VCaP (cell line): ENCODE results near the gene SPTLC1.
"Not testable (repeated sequence)": the region's sequence is repeated elsewhere in the genome, so short reads cannot be mapped to it uniquely, and the experiment has no call there.

ENCODE experiments used
- H3K27ac ChIP-seq: fragments of 450-650 bp; 2 replicates; pipeline ENCODE4 v1.5.1; 2017
- TF ChIP-seq, protein P1 (sequence below): fragments of 450-650 bp; conservative IDR thresholded peaks from 2 replicates; pipeline ENCODE4 v1.5.1; 2017; ENCODE audit warnings: mild to moderate bottlenecking, moderate library complexity

Gene SPTLC1

DNA sequence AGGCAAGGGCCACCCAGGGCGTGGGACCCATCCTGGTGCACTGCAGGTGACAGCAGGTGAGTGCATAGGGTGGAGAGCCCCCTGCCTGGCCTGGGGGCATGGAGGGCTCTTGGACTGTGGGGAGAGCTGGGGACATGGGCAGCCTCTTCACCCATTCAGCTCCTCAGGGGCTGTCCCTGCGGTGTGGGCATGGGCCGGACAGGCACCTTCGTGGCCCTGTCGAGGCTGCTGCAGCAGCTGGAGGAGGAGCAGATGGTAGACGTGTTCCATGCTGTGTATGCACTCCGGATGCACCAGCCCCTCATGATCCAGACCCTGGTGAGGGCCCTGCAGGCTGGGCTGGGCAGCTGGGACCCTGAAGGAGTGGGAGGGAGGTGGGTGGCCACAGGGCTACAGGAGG lies 20.4 kb upstream of the SPTLC1 start:
- TF ChIP-seq, protein P1, sequence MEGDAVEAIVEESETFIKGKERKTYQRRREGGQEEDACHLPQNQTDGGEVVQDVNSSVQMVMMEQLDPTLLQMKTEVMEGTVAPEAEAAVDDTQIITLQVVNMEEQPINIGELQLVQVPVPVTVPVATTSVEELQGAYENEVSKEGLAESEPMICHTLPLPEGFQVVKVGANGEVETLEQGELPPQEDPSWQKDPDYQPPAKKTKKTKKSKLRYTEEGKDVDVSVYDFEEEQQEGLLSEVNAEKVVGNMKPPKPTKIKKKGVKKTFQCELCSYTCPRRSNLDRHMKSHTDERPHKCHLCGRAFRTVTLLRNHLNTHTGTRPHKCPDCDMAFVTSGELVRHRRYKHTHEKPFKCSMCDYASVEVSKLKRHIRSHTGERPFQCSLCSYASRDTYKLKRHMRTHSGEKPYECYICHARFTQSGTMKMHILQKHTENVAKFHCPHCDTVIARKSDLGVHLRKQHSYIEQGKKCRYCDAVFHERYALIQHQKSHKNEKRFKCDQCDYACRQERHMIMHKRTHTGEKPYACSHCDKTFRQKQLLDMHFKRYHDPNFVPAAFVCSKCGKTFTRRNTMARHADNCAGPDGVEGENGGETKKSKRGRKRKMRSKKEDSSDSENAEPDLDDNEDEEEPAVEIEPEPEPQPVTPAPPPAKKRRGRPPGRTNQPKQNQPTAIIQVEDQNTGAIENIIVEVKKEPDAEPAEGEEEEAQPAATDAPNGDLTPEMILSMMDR, result no peak
- no peak overlapping the region for H3K27ac ChIP-seq

DNA sequence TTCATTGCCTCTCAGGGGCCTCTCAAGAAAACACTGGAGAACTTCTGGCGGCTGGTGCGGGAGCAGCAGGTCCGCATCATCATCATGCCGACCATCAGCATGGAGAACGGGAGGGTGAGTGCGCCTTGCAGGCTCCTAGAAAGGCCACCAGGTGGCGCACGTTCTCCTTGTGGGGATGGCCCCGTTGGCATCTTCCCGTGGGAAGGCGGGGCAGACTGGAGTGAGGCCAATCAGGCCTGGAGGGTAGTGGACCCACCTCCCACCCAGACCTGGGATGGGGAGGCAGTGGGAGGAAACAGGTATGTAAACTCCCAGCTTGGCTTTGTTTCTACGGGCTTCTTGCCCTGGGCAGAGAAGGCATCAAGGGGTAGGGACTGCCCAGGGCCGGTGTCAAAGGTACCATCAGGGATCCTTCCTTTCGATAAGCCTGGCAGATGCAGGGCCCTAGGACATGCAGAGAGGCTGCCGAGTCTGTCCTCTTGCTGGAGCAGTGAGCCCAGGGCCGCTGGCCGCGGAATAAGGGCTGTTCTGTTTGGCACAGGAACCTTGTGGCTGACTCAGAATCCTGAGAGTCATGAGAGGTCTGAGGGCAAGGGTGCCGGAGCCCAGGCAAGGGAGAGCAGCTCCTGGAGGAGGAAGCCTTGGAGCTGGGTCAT lies 18.9 kb upstream of the SPTLC1 start:
- TF ChIP-seq, protein P1, result peak; percentile 79
- H3K27ac ChIP-seq, result no peak overlapping the region

DNA sequence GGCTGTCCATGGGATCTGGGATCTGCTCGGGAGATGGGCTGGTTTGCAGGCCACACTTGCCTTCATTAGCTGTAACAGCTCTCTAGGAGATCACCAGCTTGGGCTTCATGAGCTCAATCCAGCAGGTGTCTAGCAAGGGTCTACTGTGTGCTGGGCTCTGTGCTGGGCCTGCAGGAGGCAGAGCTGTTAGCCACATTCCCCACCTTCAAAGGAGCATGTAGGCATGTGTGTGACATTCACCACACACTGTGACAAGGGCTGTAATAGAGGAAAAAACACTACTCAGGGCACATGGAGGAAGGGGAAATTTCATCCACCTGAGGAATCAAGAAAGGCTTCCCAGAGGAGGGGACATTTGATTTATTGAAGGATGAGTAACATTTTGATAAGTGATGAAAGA lies 17.7 kb upstream of the SPTLC1 start:
- H3K27ac ChIP-seq, result not testable (repeated sequence)

DNA sequence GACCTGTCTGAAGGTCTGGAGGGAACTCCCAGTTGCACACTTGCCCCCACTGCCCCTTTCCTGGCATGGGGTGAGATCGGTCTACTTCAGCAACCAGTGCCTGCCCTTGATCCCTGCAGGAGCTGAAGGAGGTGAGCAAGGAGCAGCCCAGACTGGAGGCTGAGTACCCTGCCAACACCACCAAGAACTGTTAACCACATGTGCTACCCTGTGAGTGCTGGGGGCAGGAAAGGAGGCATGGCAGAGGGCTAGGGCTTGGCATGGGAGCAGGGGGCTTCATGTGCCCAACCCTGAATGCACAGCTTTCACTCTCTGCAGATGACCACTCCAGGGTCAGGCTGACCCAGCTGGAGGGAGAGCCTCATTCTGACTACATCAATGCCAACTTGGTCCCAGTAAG lies 17.3 kb upstream of the SPTLC1 start:
- TF ChIP-seq, protein P1, result no peak
- no peak overlapping the region for H3K27ac ChIP-seq

DNA sequence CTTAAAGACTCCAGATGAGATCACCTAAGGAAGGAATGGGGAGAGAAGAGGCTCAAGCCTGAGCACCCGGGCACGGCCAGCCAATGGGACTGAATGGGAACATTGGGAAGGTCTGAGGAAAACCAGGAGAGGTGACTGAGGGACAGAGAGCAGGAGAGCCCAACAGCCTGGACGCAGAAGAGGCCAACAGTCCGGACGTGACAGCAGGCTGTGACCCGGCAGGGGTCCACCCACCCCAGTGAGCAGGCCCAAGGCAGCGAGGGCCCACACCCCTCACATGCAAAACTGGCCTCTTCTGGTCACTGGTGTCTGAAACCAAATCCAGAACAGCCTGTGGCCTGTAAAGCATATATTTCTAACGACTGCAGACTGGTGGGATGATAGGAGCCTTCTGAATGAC lies 7.6 kb upstream of the SPTLC1 start:
- TF ChIP-seq, protein P1, result no peak

DNA sequence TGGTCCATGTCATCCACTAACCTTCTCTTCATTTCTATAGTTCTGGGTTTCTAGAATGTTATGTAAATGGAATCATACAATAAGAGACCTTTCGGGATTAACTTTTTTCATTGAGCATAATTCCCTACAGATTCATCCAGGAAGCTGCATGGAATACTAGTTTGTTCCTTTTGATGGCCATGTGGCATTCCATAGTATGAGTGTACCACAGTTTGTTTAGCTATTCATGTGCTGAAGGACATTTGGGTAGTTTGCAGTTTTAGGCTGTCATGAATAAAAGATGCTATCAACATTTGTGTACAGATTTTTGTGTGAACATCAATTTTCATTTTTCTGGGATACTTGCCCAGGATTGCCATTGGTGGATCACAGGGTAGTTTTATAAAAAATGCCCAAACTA lies 6.8 kb upstream of the SPTLC1 start:
- no peak overlapping the region for H3K27ac ChIP-seq
- TF ChIP-seq, protein P1, result no peak

More for the DNA sequence above, 7.6 kb upstream of the SPTLC1 start:
- no peak overlapping the region for H3K27ac ChIP-seq

DNA sequence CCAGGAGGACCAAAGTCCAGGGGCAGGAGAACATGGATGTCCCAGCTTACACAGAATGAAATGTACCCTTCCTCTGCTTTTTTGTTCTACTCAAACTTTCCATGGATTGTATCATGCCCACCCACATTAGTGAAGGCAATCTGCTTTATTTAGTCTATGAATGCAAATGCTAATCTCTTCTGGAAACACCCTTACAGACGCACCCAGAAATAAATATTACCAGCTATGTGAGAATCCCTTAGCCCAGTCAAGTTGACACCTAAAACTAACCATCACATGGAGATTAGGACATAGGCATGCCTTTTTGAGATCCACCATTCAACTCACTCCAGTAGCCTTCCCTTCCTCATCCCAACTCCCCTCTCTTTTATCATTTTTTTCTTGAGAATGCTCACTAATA lies 6.1 kb upstream of the SPTLC1 start:
- TF ChIP-seq, protein P1, result no peak
- H3K27ac ChIP-seq, result no peak overlapping the region

DNA sequence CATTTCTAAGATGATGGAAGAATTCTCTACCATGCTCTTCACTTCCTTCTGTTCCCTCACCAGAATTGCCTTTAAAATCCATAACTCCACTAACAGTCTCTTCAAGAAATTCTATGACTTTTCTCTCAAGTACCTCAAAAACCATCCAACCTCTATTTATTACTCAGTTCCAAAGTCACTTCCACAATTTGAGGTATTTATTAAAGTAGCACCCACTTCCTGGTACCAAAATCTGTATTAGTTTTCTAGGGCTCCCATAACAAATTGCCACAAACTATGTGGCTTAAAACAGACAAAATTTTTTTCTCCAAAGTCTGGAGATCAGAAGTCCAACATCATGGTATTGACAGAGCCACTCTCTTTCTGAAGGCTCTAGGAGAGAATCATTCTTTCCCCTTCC lies 4.9 kb upstream of the SPTLC1 start:
- TF ChIP-seq, protein P1, result no peak
- no peak overlapping the region for H3K27ac ChIP-seq
